ENCODE data around the gene SLC25A47.

- TF ChIP-seq, protein P1, sequence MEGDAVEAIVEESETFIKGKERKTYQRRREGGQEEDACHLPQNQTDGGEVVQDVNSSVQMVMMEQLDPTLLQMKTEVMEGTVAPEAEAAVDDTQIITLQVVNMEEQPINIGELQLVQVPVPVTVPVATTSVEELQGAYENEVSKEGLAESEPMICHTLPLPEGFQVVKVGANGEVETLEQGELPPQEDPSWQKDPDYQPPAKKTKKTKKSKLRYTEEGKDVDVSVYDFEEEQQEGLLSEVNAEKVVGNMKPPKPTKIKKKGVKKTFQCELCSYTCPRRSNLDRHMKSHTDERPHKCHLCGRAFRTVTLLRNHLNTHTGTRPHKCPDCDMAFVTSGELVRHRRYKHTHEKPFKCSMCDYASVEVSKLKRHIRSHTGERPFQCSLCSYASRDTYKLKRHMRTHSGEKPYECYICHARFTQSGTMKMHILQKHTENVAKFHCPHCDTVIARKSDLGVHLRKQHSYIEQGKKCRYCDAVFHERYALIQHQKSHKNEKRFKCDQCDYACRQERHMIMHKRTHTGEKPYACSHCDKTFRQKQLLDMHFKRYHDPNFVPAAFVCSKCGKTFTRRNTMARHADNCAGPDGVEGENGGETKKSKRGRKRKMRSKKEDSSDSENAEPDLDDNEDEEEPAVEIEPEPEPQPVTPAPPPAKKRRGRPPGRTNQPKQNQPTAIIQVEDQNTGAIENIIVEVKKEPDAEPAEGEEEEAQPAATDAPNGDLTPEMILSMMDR (IDR thresholded peaks at IDR 0.05): no peak
- no peak for TF ChIP-seq EZH2 (IDR thresholded peaks at IDR 0.05; ENCODE audit: borderline replicate concordance, insufficient read depth, low read depth, low read length, poor library complexity, severe bottlenecking)
Observed at GRCh38 chr14:100332071-100332639, 9.0 kb downstream of the SLC25A47 start.

Data from B cell (primary cell).